Muscle layer of colon (tissue), 2 donors: ENCODE results near the gene GARIN1A.
"Not testable (repeated sequence)": the region's sequence is repeated elsewhere in the genome, so short reads cannot be mapped to it uniquely, and the experiment has no call there.

ENCODE experiments used
- H3K27ac ChIP-seq: one replicate; pipeline ENCODE4 v1.7.0; 2013; ENCODE audit warnings: low read depth, mild to moderate bottlenecking, low read length, moderate library complexity
- H3K27me3 ChIP-seq, 2 donors: one replicate each; pipeline ENCODE4 v1.7.0; 2013; ENCODE audit warnings: low read length in 2 of 2, mild to moderate bottlenecking in 2 of 2; ENCODE audit not compliant: insufficient read depth in 2 of 2, control insufficient read depth in 1 of 2
- H3K36me3 ChIP-seq: one replicate; pipeline ENCODE4 v1.7.0; 2013; ENCODE audit warnings: mild to moderate bottlenecking, low read length; ENCODE audit not compliant: insufficient read depth
- H3K4me1 ChIP-seq: one replicate; pipeline ENCODE4 v1.7.0; 2013; ENCODE audit warnings: mild to moderate bottlenecking, low read length; ENCODE audit not compliant: insufficient read depth
- H3K4me3 ChIP-seq, 2 donors: one replicate each; pipeline ENCODE4 v1.7.0; 2013; ENCODE audit warnings: low read length in 2 of 2, low read depth in 1 of 2, mild to moderate bottlenecking in 1 of 2, moderate library complexity in 1 of 2
- H3K9ac ChIP-seq: one replicate; pipeline ENCODE4 v1.7.0; 2013; ENCODE audit warnings: low read length
- H3K9me3 ChIP-seq: one replicate; pipeline ENCODE4 v1.7.0; 2013; ENCODE audit warnings: mild to moderate bottlenecking, low read length
- donor health status: abdominal sarcoma.
- donor health status: Adenocarcinoma of cecum.

Gene GARIN1A

DNA sequence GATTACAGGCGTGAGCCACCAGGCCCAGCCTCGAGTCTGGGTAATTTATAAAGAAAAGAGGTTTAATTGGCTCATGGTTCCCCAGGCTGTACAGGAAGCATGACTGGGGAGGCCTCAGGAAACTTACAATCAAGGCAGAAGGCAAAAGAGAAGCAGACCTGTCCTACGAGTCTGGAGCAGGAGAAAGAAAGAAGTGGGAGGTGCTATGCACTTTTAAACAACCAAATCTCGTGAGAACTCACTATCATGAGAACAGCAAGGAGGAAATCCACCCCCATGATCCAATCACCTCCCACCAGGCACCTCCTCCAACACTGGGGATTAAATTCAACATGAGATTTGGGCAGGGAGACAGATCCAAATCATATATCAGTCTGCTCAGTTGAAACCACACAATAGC, 11.6 kb downstream of the GARIN1A start:
- H3K4me3 ChIP-seq, H3K4me1 ChIP-seq, H3K36me3 ChIP-seq, H3K27ac ChIP-seq, H3K27me3 ChIP-seq, H3K9me3 ChIP-seq, H3K9ac ChIP-seq: not testable (repeated sequence)

DNA sequence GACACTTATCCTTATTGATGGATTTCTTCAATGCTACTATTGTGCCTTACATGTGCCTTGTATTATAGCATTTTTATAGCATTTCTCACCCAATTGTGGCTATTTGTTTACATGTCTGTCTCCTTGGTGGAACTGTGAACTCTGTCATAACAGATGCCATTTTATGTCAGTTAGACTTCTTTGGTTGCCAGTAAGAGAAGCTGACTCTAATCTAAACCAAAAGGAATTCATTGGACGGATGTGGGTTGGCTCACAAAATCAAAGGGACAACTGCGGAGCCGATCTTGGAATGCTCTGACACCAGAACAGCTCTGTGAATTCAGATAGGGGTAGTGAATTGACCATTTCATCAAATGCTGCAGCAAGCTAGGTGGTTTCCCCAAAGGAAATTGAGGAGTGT, 15.0 kb downstream of the GARIN1A start:
- H3K27ac ChIP-seq, result no peak overlapping the region
- H3K4me1 ChIP-seq, result no peaks in the 10 kb centered on the region
- H3K9me3 ChIP-seq, result no peaks in the 10 kb centered on the region
- H3K4me3 ChIP-seq, result no peak overlapping the region
- H3K27me3 ChIP-seq, result no peaks in the 10 kb centered on the region
- H3K36me3 ChIP-seq, result no peaks in the 10 kb centered on the region
- no peak overlapping the region for H3K9ac ChIP-seq

DNA sequence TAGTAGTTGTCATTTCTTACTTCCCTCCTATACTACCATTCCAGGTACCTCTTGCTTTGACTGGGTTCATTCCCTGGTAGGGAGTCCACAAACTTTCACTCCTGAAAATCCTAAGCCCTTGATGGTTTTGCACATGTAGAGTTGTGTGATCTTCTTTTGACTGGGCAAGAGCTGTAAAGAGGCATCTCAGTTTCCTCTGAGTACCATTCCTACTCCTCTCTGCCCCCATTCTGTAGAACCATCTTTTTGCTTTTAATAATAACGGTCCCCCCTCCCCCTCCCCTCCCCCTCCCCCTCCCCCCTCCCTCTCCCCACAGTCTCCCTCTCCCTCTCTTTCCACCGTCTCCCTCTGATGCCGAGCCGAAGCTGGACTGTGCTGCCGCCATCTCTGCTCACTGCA, 16.4 kb downstream of the GARIN1A start:
- Histone ChIP-seq H3K4me3 (no peak overlapping the region), H3K9me3 (no peaks in the 10 kb centered on the region), H3K27me3 (no peaks in the 10 kb centered on the region), H3K4me1 (no peaks in the 10 kb centered on the region), H3K9ac (no peak overlapping the region), H3K36me3 (no peaks in the 10 kb centered on the region), H3K27ac (no peak overlapping the region)

GRCh38 chr7:128689161-128689935, 17.3 kb downstream of the GARIN1A start:
- H3K4me1 ChIP-seq, H3K4me3 ChIP-seq, H3K9ac ChIP-seq, H3K27me3 ChIP-seq, H3K9me3 ChIP-seq, H3K36me3 ChIP-seq, H3K27ac ChIP-seq: not testable (repeated sequence)

GRCh38 chr7:128691227-128691626, 19.1 kb downstream of the GARIN1A start:
- Histone ChIP-seq H3K9ac (no peak overlapping the region), H3K27me3 (no peaks in the 10 kb centered on the region), H3K9me3 (no peaks in the 10 kb centered on the region), H3K4me3 (no peak overlapping the region), H3K36me3 (no peaks in the 10 kb centered on the region), H3K4me1 (no peaks in the 10 kb centered on the region), H3K27ac (no peak overlapping the region)

- H3K36me3 ChIP-seq, result no peaks in the 10 kb centered on the region
- H3K4me1 ChIP-seq, result peaks cover 8% of the 10 kb centered on the region
- H3K9me3 ChIP-seq, result no peaks in the 10 kb centered on the region
- no peak overlapping the region for H3K27ac ChIP-seq
- H3K4me3 ChIP-seq, result no peak overlapping the region
- peaks cover 10 to 11% of the 10 kb centered on the region in 2 donors for H3K27me3 ChIP-seq
- H3K9ac ChIP-seq, result no peak overlapping the region
These were observed 20.7 kb downstream of the GARIN1A start for GRCh38 chr7:128692623-128693270.

DNA sequence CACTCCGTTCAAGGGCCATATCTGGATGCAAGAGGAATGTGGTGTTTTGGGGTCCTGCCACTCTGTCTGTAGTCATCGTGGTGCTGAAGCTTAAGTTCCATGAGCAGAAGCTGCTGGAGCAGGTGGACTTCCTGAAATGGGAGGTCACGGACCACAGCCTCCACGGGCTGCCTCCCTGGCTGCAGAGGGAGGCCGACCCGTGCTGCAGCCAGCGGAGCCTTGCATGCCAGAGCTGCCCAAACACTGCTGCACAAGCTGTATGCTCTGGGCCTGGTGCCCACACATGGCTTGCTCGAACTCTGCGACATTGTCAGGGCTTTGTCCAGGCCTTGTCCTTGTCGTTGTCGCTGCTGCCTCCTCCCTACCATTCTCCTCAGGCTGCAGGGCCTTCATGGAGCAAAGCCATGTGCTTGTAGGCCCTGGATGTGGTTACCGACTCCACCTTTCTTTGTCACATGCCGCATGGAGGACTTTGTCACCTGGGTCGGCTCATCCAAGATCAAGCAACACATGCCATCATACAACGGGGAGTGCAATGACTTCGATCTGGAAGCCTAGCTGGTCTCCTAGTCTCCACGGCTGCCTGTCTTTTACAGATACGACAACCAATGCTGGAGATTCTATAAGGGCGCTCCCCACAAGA, 21.4 kb downstream of the GARIN1A start:
- no peaks in the 10 kb centered on the region for H3K9me3 ChIP-seq
- H3K27ac ChIP-seq, result no peak overlapping the region
- H3K4me3 ChIP-seq, result no peak overlapping the region
- peaks cover 17 to 19% of the 10 kb centered on the region in 2 donors for H3K27me3 ChIP-seq
- H3K9ac ChIP-seq, result no peak overlapping the region
- no peaks in the 10 kb centered on the region for H3K36me3 ChIP-seq
- H3K4me1 ChIP-seq, result peaks cover 9% of the 10 kb centered on the region

GRCh38 chr7:128694738-128695137, 22.6 kb downstream of the GARIN1A start:
- Histone ChIP-seq H3K9ac (no peak overlapping the region), H3K36me3 (no peaks in the 10 kb centered on the region), H3K4me3 (no peak overlapping the region), H3K27ac (no peak overlapping the region), H3K4me1 (peaks cover 9% of the 10 kb centered on the region), H3K27me3 (peaks cover 21 to 27% of the 10 kb centered on the region in 2 donors), H3K9me3 (no peaks in the 10 kb centered on the region)

GRCh38 chr7:128697302-128697905, 25.3 kb downstream of the GARIN1A start:
- peaks cover 21 to 27% of the 10 kb centered on the region in 2 donors for H3K27me3 ChIP-seq
- H3K9me3 ChIP-seq, result no peaks in the 10 kb centered on the region
- H3K4me1 ChIP-seq, result peaks cover 9% of the 10 kb centered on the region
- H3K9ac ChIP-seq, result no peak overlapping the region
- no peak overlapping the region for H3K27ac ChIP-seq
- H3K4me3 ChIP-seq, result peak overlapping the region; percentile 38 to 44
- H3K36me3 ChIP-seq, result no peaks in the 10 kb centered on the region

GRCh38 chr7:128699196-128699712, 27.2 kb downstream of the GARIN1A start:
- H3K4me3 ChIP-seq, result no peak overlapping the region
- no peaks in the 10 kb centered on the region for H3K36me3 ChIP-seq
- no peak overlapping the region for H3K27ac ChIP-seq
- peaks cover 21 to 27% of the 10 kb centered on the region in 2 donors for H3K27me3 ChIP-seq
- H3K9ac ChIP-seq, result no peak overlapping the region
- peaks cover 9% of the 10 kb centered on the region for H3K4me1 ChIP-seq
- H3K9me3 ChIP-seq, result no peaks in the 10 kb centered on the region

DNA sequence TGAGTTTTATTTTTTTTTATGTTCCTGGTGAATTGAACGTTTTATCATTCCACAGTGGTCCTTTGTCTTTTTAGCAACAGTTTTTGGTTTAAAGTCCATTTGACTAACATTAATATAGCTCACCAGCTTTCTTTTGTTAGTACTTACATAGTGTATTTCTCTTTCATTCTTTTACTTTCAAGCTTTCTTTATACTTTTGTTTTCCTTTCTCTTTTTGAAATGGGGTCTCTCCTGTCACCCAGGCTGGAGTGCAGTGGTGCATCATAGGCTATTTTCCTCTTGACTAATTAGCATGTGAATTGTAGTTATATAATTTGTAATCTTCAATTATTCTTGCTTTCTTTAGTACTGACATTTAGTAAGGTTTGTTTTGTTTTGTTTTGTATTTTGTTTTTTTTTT, 27.8 kb downstream of the GARIN1A start:
- Histone ChIP-seq H3K36me3 (no peaks in the 10 kb centered on the region), H3K9me3 (no peaks in the 10 kb centered on the region), H3K4me1 (peaks cover 9% of the 10 kb centered on the region), H3K9ac (no peak overlapping the region), H3K27me3 (peaks cover 21 to 27% of the 10 kb centered on the region in 2 donors), H3K27ac (no peak overlapping the region), H3K4me3 (no peak overlapping the region)
